Esophagus (tissue), 2 donors: ENCODE measurements around the gene PNKD. TPM values are rescaled to one million over a fixed set of nuclear protein-coding genes. Genes with fewer than 3 reads are reported as not detected.
A peak's percentile ranks its signal among the peaks of the same experiment; 100 is the strongest.

Source experiments
- H3K27ac ChIP-seq, 2 donors: one replicate each; pipeline ENCODE4 v1.5.1; 2013; ENCODE audit warnings: low read depth in 2 of 2, mild to moderate bottlenecking in 2 of 2, inconsistent platforms in 1 of 2, low read length in 1 of 2, moderate library complexity in 1 of 2
- H3K27me3 ChIP-seq, 2 donors: one replicate each; pipeline ENCODE4 v1.6.1; 2013; ENCODE audit warnings: low read length in 2 of 2, control low read depth in 1 of 2, mild to moderate bottlenecking in 1 of 2; ENCODE audit not compliant: insufficient read depth in 2 of 2, control insufficient read depth in 1 of 2
- H3K36me3 ChIP-seq, 2 donors: one replicate each; pipeline ENCODE4 v1.6.1; 2013; ENCODE audit warnings: low read length in 1 of 2; ENCODE audit not compliant: control insufficient read depth in 2 of 2, insufficient read depth in 2 of 2
- H3K4me1 ChIP-seq, 2 donors: one replicate each; pipeline ENCODE4 v1.6.1; 2013; ENCODE audit warnings: low read length in 1 of 2; ENCODE audit not compliant: control insufficient read depth in 2 of 2, insufficient read depth in 2 of 2
- H3K4me3 ChIP-seq, 2 donors: one replicate each; pipeline ENCODE4 v1.5.1; 2013; ENCODE audit warnings: low read length in 2 of 2, mild to moderate bottlenecking in 2 of 2, low read depth in 1 of 2, moderate library complexity in 1 of 2
- H3K9me3 ChIP-seq, 2 donors: one replicate each; pipeline ENCODE4 v1.6.1; 2013; ENCODE audit warnings: mild to moderate bottlenecking in 2 of 2, low read depth in 1 of 2, low read length in 1 of 2, moderate library complexity in 1 of 2; ENCODE audit not compliant: control insufficient read depth in 2 of 2, insufficient read depth in 1 of 2
- WGBS, 2 donors: extraction: QIAGEN DNeasy Blood & Tissue Kit; methylation state at CpG; one replicate each; pipeline ENCODE4 v1.1.7; 2013; 5-methylcytosine and 5-hydroxymethylcytosine counted together
- polyA plus RNA-seq, 2 donors: library from polyadenylated mRNA; stranded (reverse); fragments of 200-250 nt; gene quantifications; one replicate each; pipeline ENCODE4 v1.2.3, GENCODE V29; 2013
- donor health status: healthy with polysubstance abuse.
- donor health status: Bipolar disorder and iron deficiency.

The PNKD gene
- polyA plus RNA-seq, result 10 to 100 TPM; 50.1 to 54.9 TPM

- no peaks in the 10 kb centered on the region for H3K27me3 ChIP-seq
- H3K4me1 ChIP-seq, result peaks cover 6 to 15% of the 10 kb centered on the region in 2 donors
- peaks cover 11 to 43% of the 10 kb centered on the region in 2 donors for H3K36me3 ChIP-seq
- H3K4me3 ChIP-seq, result peak within 1 kb of the TSS; percentile 71 to 77
- H3K9me3 ChIP-seq, result no peaks in the 10 kb centered on the region
- WGBS, 2 donors, result 1% methylated on average over 64 of the region's 64 CpGs
- peak within 1 kb of the TSS; percentile 87 to 95 for H3K27ac ChIP-seq
Measured at GRCh38 chr2:218269900-218270720, at the start of gene PNKD, which contains the start of gene AAMP. PNKD (plus strand) TSS chr2:218270519; CDS start chr2:218270536, 17 bp downstream. AAMP (minus strand) TSS chr2:218270137; CDS start chr2:218270086, 51 bp downstream.

- H3K4me1 ChIP-seq, result peaks cover 0 to 2% of the 10 kb centered on the region in 2 donors
- H3K9me3 ChIP-seq, result no peaks in the 10 kb centered on the region
- peak overlapping the region in 1 of 2 donors; percentile 24 for H3K27ac ChIP-seq
Measured at GRCh38 chr2:218221000-218221399, 49.3 kb upstream of the PNKD start.

GRCh38 chr2:218223046-218223445, 47.3 kb upstream of the PNKD start:
- H3K4me1 ChIP-seq, result peaks cover 0 to 2% of the 10 kb centered on the region in 2 donors
- no peaks in the 10 kb centered on the region for H3K9me3 ChIP-seq
- peaks cover 0 to 8% of the 10 kb centered on the region in 2 donors for H3K36me3 ChIP-seq
- H3K27me3 ChIP-seq, result no peaks in the 10 kb centered on the region
- H3K4me3 ChIP-seq, result peak overlapping the region in 1 of 2 donors; percentile 14
- 42 to 50% methylated on average over 5 of the region's 5 CpGs for WGBS, 2 donors
- H3K27ac ChIP-seq, result no peak overlapping the region

More at GRCh38 chr2:218221000-218221399, 49.3 kb upstream of the PNKD start:
- Histone ChIP-seq H3K27me3 (no peaks in the 10 kb centered on the region), H3K36me3 (peaks cover 0 to 4% of the 10 kb centered on the region in 2 donors), H3K4me3 (no peak overlapping the region)
- WGBS, 2 donors, result 42 to 45% methylated on average over 5 of the region's 5 CpGs

- WGBS, 2 donors, result 54 to 59% methylated on average over 1 of the region's 1 CpG
Measured at GRCh38 chr2:218224186-218224585, 46.1 kb upstream of the PNKD start.

GRCh38 chr2:218226903-218227302, 43.4 kb upstream of the PNKD start:
- H3K27ac ChIP-seq, result no peak overlapping the region
- no peaks in the 10 kb centered on the region for H3K9me3 ChIP-seq
- peaks cover 0 to 10% of the 10 kb centered on the region in 2 donors for H3K36me3 ChIP-seq
- no peaks in the 10 kb centered on the region for H3K4me1 ChIP-seq
- H3K4me3 ChIP-seq, result no peak overlapping the region
- H3K27me3 ChIP-seq, result no peaks in the 10 kb centered on the region
- 80 to 86% methylated on average over 3 of the region's 3 CpGs for WGBS, 2 donors

More at GRCh38 chr2:218224186-218224585, 46.1 kb upstream of the PNKD start:
- Histone ChIP-seq H3K9me3 (no peaks in the 10 kb centered on the region), H3K27me3 (no peaks in the 10 kb centered on the region), H3K4me1 (peaks cover 0 to 2% of the 10 kb centered on the region in 2 donors), H3K27ac (no peak overlapping the region), H3K36me3 (peaks cover 0 to 10% of the 10 kb centered on the region in 2 donors), H3K4me3 (no peak overlapping the region)

- WGBS, 2 donors, result 79 to 88% methylated on average over 6 of the region's 6 CpGs
- Histone ChIP-seq H3K27me3 (no peaks in the 10 kb centered on the region), H3K4me1 (no peaks in the 10 kb centered on the region), H3K27ac (peak overlapping the region; percentile 47 to 52), H3K36me3 (peaks cover 0 to 10% of the 10 kb centered on the region in 2 donors), H3K4me3 (no peak overlapping the region), H3K9me3 (no peaks in the 10 kb centered on the region)
Measured at GRCh38 chr2:218228366-218229090, 41.8 kb upstream of the PNKD start.

GRCh38 chr2:218229239-218229638, 41.1 kb upstream of the PNKD start:
- Histone ChIP-seq H3K27ac (no peak overlapping the region), H3K36me3 (peaks cover 0 to 12% of the 10 kb centered on the region in 2 donors), H3K4me1 (no peaks in the 10 kb centered on the region), H3K27me3 (no peaks in the 10 kb centered on the region), H3K9me3 (no peaks in the 10 kb centered on the region), H3K4me3 (no peak overlapping the region)
- 20 to 25% methylated on average over 3 of the region's 3 CpGs for WGBS, 2 donors

- Histone ChIP-seq H3K4me1 (no peaks in the 10 kb centered on the region), H3K4me3 (no peak overlapping the region), H3K27me3 (no peaks in the 10 kb centered on the region), H3K9me3 (no peaks in the 10 kb centered on the region), H3K27ac (peak overlapping the region; percentile 14 to 17), H3K36me3 (peaks cover 0 to 12% of the 10 kb centered on the region in 2 donors)
- 48 to 54% methylated on average over 4 of the region's 4 CpGs for WGBS, 2 donors
Measured at GRCh38 chr2:218229851-218230250, 40.5 kb upstream of the PNKD start.

GRCh38 chr2:218230882-218231281, 39.4 kb upstream of the PNKD start:
- no peak overlapping the region for H3K4me3 ChIP-seq
- H3K27ac ChIP-seq, result no peak overlapping the region
- peaks cover 0 to 19% of the 10 kb centered on the region in 2 donors for H3K36me3 ChIP-seq
- H3K27me3 ChIP-seq, result no peaks in the 10 kb centered on the region
- WGBS, 2 donors, result 0 to 10% methylated on average over 1 of the region's 1 CpG
- no peaks in the 10 kb centered on the region for H3K4me1 ChIP-seq
- no peaks in the 10 kb centered on the region for H3K9me3 ChIP-seq
